ENCODE measurements around the gene PTPRK. TPM values are rescaled to one million over a fixed set of nuclear protein-coding genes. Genes with fewer than 3 reads are reported as not detected.

PTPRK gene
- total RNA-seq, 4 donors from 2014 or later = 88.0 to 187 (median 136) TPM

- Histone ChIP-seq H3K4me1 (peaks cover 0 to 9% (median 3%) of the 10 kb centered on the region in 4 donors), H3K27me3 (no peaks in the 10 kb centered on the region), H3K27ac (no peak overlapping the region), H3K9me3 (no peaks in the 10 kb centered on the region), H3K4me3 (no peak overlapping the region), H3K36me3 (no peaks in the 10 kb centered on the region)
- TF ChIP-seq POLR2AphosphoS5 (IDR thresholded peaks at IDR 0.05) (no peak), POLR2A (IDR thresholded peaks at IDR 0.05) (no peak), EP300 (IDR thresholded peaks at IDR 0.05; ENCODE audit: low read depth) (no peak), CTCF (IDR thresholded peaks at IDR 0.05) (no peak)
- WGBS, 2 donors (ENCODE audit: low coverage in 1 of 2) = 80 to 88% methylated on average over 1 of the region's 1 CpG
- in situ Hi-C loops (cut with MboI; ENCODE audit: low pct_ligation_motif_present in 1 of 4, low pct_unique_long_range_greater_than_20kb in 1 of 4, low sequenced_read_pairs in 3 of 4) (no loop called here), intact Hi-C loops (cut with DNase I; ENCODE audit: low total_unique reads) (no loop called here)
- no peak for DNase-seq
These were observed 240.3 kb downstream of the PTPRK start for GRCh38 chr6:128280066-128280465.

DNA sequence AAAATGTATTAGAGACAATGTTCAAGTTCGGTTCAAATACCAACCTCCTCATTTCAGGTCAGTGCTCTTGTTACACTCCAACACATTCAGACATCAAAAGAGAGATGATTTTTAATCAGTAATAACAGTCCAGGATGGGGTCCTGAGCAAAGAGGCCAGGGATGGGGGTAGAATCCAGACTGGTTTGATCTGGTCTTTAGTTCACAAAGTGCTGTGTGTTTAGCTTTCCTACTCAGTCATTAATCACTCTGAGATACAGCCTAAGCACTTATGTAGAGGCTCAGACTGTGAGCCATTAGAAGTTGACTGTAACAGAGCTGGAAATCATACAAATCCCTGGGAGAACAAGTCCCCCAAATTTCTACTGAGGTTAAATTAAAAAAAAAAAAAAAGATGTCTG, 241.6 kb downstream of the PTPRK start:
- WGBS, 2 donors (ENCODE audit: low coverage in 1 of 2) = 85 to 91% methylated on average over 1 of the region's 1 CpG
- in situ Hi-C loops (cut with MboI; ENCODE audit: low pct_ligation_motif_present in 1 of 4, low pct_unique_long_range_greater_than_20kb in 1 of 4, low sequenced_read_pairs in 3 of 4) (no loop called here), intact Hi-C loops (cut with DNase I; ENCODE audit: low total_unique reads) (no loop called here)
- no peaks in the 10 kb centered on the region for H3K9me3 ChIP-seq
- DNase-seq = no peak
- no peak overlapping the region for H3K4me3 ChIP-seq
- peaks cover 0 to 9% (median 3%) of the 10 kb centered on the region in 4 donors for H3K4me1 ChIP-seq
- TF ChIP-seq CTCF (IDR thresholded peaks at IDR 0.05) (no peak), POLR2A (IDR thresholded peaks at IDR 0.05) (no peak), EP300 (IDR thresholded peaks at IDR 0.05; ENCODE audit: low read depth) (no peak), POLR2AphosphoS5 (IDR thresholded peaks at IDR 0.05) (no peak)
- no peaks in the 10 kb centered on the region for H3K27me3 ChIP-seq
- H3K27ac ChIP-seq = no peak overlapping the region
- H3K36me3 ChIP-seq = no peaks in the 10 kb centered on the region

GRCh38 chr6:128277379-128277778, 243.0 kb downstream of the PTPRK start:
- H3K4me3 ChIP-seq = no peak overlapping the region

GRCh38 chr6:128276311-128276710, 244.1 kb downstream of the PTPRK start:
- no peaks in the 10 kb centered on the region for H3K36me3 ChIP-seq
- TF ChIP-seq EP300 (IDR thresholded peaks at IDR 0.05; ENCODE audit: low read depth) (no peak), CTCF (IDR thresholded peaks at IDR 0.05) (no peak), POLR2A (IDR thresholded peaks at IDR 0.05) (no peak), POLR2AphosphoS5 (IDR thresholded peaks at IDR 0.05) (no peak)
- H3K9me3 ChIP-seq = no peaks in the 10 kb centered on the region
- in situ Hi-C loops (cut with MboI; ENCODE audit: low pct_ligation_motif_present in 1 of 4, low pct_unique_long_range_greater_than_20kb in 1 of 4, low sequenced_read_pairs in 3 of 4) (no loop called here), intact Hi-C loops (cut with DNase I; ENCODE audit: low total_unique reads) (no loop called here)
- H3K4me3 ChIP-seq = no peak overlapping the region
- H3K4me1 ChIP-seq = peaks cover 0 to 9% (median 3%) of the 10 kb centered on the region in 4 donors
- no peak overlapping the region for H3K27ac ChIP-seq
- no peaks in the 10 kb centered on the region for H3K27me3 ChIP-seq
- no peak for DNase-seq

More at GRCh38 chr6:128277379-128277778, 243.0 kb downstream of the PTPRK start:
- peaks cover 0 to 9% (median 3%) of the 10 kb centered on the region in 4 donors for H3K4me1 ChIP-seq
- DNase-seq = no peak
- in situ Hi-C loops (cut with MboI; ENCODE audit: low pct_ligation_motif_present in 1 of 4, low pct_unique_long_range_greater_than_20kb in 1 of 4, low sequenced_read_pairs in 3 of 4) (no loop called here), intact Hi-C loops (cut with DNase I; ENCODE audit: low total_unique reads) (no loop called here)
- H3K27ac ChIP-seq = no peak overlapping the region
- no peaks in the 10 kb centered on the region for H3K9me3 ChIP-seq
- no peaks in the 10 kb centered on the region for H3K27me3 ChIP-seq
- TF ChIP-seq POLR2A (IDR thresholded peaks at IDR 0.05) = no peak
- no peak for TF ChIP-seq EP300 (IDR thresholded peaks at IDR 0.05; ENCODE audit: low read depth)
- no peak for TF ChIP-seq POLR2AphosphoS5 (IDR thresholded peaks at IDR 0.05)
- no peak for TF ChIP-seq CTCF (IDR thresholded peaks at IDR 0.05)
- 87 to 88% methylated on average over 2 to 3 of the region's 3 CpGs for WGBS, 2 donors (ENCODE audit: low coverage in 1 of 2)
- no peaks in the 10 kb centered on the region for H3K36me3 ChIP-seq

All from transverse colon (tissue), 4 donors.